AG09309 (cell line): ENCODE results near the gene CELF4.

Source experiments
- DNase-seq: peaks from one replicate; pipeline ENCODE4 v3.0.0-alpha.2; 2010; ENCODE audit warnings: low read depth
- H3K4me3 ChIP-seq: 2 replicates; pipeline ENCODE4 v1.5.1; 2011; ENCODE audit warnings: mild to moderate bottlenecking, low read depth, low read length, moderate library complexity; ENCODE audit not compliant: control insufficient read depth
- TF ChIP-seq, protein P1 (sequence below): IDR thresholded peaks from 2 replicates; pipeline ENCODE4 v1.5.1; 2011; ENCODE audit warnings: mild to moderate bottlenecking, low read depth, low read length, inconsistent platforms; ENCODE audit not compliant: insufficient read depth, control insufficient read depth; ENCODE audit errors: missing control alignments

CELF4 gene

DNA sequence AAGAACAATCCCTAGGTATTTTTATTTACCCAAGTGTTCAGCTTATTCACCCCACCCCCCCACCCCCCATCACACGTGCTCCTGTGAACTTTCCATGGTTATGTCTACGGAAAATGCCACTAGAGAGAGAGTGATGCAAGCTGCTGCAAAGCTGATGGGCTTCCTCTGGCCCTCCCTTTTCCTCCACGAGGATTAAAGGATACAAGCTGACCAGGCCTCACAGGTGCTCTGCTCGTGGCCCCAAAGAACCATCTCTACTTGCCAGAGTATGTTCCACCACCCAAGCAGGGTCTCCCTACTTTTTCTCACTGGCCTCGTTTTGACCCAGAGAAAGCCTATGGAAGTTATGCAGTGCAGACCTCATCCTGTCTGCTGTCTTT lies 342.6 kb downstream of the CELF4 start:
- H3K4me3 ChIP-seq: no peak overlapping the region
- no peak for DNase-seq
- TF ChIP-seq, protein P1, sequence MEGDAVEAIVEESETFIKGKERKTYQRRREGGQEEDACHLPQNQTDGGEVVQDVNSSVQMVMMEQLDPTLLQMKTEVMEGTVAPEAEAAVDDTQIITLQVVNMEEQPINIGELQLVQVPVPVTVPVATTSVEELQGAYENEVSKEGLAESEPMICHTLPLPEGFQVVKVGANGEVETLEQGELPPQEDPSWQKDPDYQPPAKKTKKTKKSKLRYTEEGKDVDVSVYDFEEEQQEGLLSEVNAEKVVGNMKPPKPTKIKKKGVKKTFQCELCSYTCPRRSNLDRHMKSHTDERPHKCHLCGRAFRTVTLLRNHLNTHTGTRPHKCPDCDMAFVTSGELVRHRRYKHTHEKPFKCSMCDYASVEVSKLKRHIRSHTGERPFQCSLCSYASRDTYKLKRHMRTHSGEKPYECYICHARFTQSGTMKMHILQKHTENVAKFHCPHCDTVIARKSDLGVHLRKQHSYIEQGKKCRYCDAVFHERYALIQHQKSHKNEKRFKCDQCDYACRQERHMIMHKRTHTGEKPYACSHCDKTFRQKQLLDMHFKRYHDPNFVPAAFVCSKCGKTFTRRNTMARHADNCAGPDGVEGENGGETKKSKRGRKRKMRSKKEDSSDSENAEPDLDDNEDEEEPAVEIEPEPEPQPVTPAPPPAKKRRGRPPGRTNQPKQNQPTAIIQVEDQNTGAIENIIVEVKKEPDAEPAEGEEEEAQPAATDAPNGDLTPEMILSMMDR: no peak

DNA sequence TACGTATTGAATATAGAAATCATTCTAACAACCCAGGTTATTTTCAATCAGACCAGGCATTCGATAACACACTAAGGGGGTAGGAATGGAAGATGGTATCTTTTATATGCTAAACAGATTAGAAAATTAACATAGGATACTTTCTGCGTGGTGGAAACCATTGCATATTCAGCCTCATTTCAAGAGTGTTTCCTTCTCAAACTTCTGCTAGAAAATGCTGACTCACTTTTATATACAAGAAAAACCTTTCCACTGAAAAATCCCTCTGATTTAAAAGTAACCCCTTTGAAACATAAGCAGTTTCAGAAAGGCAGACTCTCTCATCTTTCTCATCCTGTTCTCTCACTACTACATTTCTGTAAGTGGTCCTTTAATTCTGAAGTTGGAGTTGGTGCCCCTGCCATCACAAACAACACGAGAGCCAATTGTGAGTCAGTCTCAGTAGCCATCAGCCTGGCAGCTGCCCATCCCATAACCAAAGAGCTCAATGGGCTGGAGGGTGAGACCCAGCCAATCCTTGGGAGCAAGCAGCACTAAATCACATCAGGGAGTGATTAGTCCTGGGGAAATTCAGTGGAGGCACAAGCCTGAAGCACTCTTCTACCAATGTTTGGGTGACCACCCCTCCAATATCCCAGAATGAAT lies 343.1 kb downstream of the CELF4 start:
- TF ChIP-seq, protein P1: no peak
- H3K4me3 ChIP-seq: no peak overlapping the region
- DNase-seq: no peak

DNA sequence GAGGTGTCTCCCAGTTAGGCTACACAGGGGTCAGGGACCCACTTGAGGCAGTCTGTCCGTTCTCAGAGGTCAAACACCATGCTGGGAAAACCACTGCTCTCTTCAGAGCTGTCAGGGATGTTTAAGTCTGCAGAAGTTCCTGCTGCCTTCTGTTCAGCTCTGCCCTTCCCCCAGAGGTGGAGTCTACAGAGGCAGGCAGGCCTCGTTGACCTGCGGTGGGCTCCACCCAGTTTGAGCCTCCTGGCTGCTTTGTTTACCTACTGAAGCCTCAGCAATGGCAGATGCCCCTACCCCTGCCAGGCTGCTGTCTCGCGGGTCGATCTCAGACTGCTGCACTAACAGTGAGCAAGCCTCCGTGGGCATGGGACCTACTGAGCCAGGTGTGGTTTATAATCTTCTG lies 346.3 kb downstream of the CELF4 start:
- no peak overlapping the region for H3K4me3 ChIP-seq
- DNase-seq: no peak
- TF ChIP-seq, protein P1: no peak

DNA sequence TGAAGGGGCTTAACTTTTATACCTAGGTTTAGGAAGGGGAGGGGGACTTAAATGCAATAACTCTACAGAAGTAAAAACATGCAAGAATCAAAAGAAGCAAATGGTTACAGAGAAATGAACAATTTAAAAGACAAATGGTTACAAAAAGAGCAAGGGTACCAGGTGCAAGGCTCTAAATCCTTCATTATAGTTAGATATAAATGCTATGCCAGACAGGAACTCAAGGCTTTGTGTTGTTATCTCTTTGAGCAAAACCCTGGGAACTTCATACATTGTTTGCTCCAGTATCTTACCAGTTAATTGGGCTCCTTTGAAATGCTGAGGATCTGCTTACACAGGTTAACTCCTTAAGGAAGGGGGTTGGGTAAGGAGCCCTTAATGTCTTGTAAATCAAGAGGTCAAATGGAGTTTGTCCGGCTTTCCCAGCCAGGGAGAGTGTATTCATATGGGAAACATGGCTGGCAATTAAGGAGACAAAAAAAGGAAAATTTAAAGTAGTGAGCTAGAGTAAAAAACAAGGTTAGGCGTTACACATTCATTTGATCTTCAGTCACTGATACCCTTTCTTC lies 347.5 kb downstream of the CELF4 start:
- H3K4me3 ChIP-seq: no peak overlapping the region
- TF ChIP-seq, protein P1: no peak
- no peak for DNase-seq

DNA sequence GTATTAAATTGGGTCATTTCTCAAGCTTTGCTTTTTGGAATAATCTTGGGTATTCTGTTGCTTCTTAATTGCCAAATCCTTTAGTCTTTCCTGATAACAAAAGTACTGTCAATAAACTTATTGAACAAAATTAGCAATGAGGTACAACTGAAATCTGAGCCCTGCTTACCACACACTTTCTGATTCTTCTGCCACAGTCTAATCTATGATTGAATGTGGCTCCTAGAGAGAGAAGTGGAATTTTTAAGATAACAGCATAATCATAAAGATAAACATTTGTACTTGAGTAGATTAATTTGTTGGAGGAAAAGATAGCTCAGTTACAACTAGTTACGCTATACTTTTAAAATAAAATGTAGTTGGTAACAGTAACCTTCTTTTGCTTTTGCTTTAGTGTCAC lies 354.8 kb downstream of the CELF4 start:
- no peak for DNase-seq
- no peak overlapping the region for H3K4me3 ChIP-seq
- TF ChIP-seq, protein P1: no peak

DNA sequence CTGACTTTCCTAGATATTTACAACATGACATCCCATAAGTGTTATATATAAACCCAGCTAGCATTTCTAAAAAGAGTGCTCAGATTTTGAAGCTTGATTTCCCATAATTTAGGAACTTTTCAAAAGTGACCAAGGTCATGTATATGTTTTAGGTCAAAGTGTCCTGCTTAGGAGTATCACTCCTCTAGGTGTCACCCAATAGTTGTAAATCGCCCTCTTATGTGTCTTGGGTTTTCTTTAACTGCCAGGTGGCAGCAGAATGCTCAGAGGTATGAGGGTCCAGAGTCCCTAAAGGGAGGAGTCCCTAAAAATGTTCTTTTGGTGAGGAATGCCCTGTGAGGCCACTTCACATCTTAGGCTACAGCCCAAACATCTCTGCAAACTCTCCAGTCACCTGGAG lies 358.3 kb downstream of the CELF4 start:
- TF ChIP-seq, protein P1: no peak
- no peak for DNase-seq
- no peak overlapping the region for H3K4me3 ChIP-seq

DNA sequence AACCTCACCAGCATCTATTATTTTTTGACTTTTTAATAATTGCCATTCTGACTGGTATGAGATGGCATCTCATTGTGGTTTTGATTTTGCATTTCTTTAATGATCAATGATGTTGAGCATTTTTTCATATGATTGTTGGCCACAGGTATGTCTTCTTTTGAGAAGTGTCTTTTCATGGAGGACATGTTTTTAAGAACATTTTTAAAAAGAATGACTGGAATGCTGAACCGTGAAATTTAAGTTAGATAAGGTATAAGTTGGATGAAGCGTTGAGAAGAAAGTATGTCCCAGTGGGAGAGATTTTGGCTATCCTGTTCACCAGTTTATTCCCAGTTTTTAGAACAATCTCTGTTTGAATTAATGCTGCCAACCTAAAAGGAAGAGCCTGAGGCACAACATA lies 365.9 kb downstream of the CELF4 start:
- TF ChIP-seq, protein P1: no peak
- no peak for DNase-seq

More for the DNA sequence above, 365.9 kb downstream of the CELF4 start:
- no peak overlapping the region for H3K4me3 ChIP-seq
